Naive thymus-derived CD4-positive, alpha-beta T cell (primary cell): ENCODE measurements around the gene SLC6A19. TPM values are rescaled to one million over a fixed set of nuclear protein-coding genes. Genes with fewer than 3 reads are reported as not detected.

Experiments used
- ATAC-seq: fragments of 150-1000 bp; cut with Tn5 transposase; 2 replicates; pipeline ENCODE4 v1.10.0; 2021; ENCODE audit warnings: mild to moderate bottlenecking, moderate library complexity
- CTCF ChIA-PET: fragments of 350-600 bp; sonication (Branson Sonifier 250); formaldehyde crosslinking; loops from one replicate; lab custom pipeline; 2021; ENCODE audit warnings: antibody characterized with exemption; lab: Charles Lee
- POLR2A ChIA-PET: fragments of 350-600 bp; sonication (Branson Sonifier 250); formaldehyde crosslinking; loops from one replicate; lab custom pipeline; 2021; ENCODE audit warnings: antibody characterized with exemption, inconsistent platforms; lab: Charles Lee
- DNase-seq, 9 donors: peaks; one replicate each; pipeline versions ENCODE4 v3.0.0 to v3.0.0-alpha.2; 2020 to 2022; ENCODE audit warnings: mixed read lengths in 1 of 9
- H3K27ac ChIP-seq: one replicate; pipeline ENCODE4 v1.7.0; 2013; ENCODE audit warnings: mild to moderate bottlenecking, low read depth, low read length, moderate library complexity
- H3K27me3 ChIP-seq, 2 donors: one replicate each; pipeline ENCODE4 v1.7.0; 2013; ENCODE audit warnings: low read length in 2 of 2, mild to moderate bottlenecking in 2 of 2, moderate library complexity in 2 of 2; ENCODE audit not compliant: control insufficient read depth in 2 of 2, insufficient read depth in 2 of 2
- H3K36me3 ChIP-seq, 3 experiments: 1 replicate in 2 of 3; 2 replicates in 1 of 3; pipeline ENCODE4 v1.7.0; 2013; ENCODE audit warnings: low read length in 3 of 3, mild to moderate bottlenecking in 3 of 3, moderate library complexity in 1 of 3; ENCODE audit not compliant: insufficient read depth in 3 of 3, control insufficient read depth in 2 of 3
- H3K4me1 ChIP-seq, 2 donors: one replicate each; pipeline ENCODE4 v1.7.0; 2013; ENCODE audit warnings: low read length in 2 of 2, mild to moderate bottlenecking in 2 of 2, moderate library complexity in 1 of 2; ENCODE audit not compliant: control insufficient read depth in 2 of 2, insufficient read depth in 2 of 2
- H3K4me3 ChIP-seq: 2 replicates; pipeline ENCODE4 v1.7.0; 2013; ENCODE audit warnings: mild to moderate bottlenecking, low read length
- H3K9me3 ChIP-seq, 3 experiments: 1 replicate in 2 of 3; 2 replicates in 1 of 3; pipeline ENCODE4 v1.7.0; 2013; ENCODE audit warnings: low read length in 3 of 3; ENCODE audit not compliant: control insufficient read depth in 2 of 3
- H3K27ac Mint-ChIP-seq, 9 donors: one replicate each; pipeline ENCODE4 v1.8.0; 2020 to 2022; ENCODE audit warnings: mixed read lengths in 9 of 9, mild to moderate bottlenecking in 8 of 9, moderate library complexity in 5 of 9, inconsistent platforms in 2 of 9
- H3K27me3 Mint-ChIP-seq, 5 donors: one replicate each; pipeline ENCODE4 v1.8.0; 2021 to 2022; ENCODE audit warnings: mixed read lengths in 5 of 5, mild to moderate bottlenecking in 1 of 5
- H3K36me3 Mint-ChIP-seq, 5 donors: one replicate each; pipeline ENCODE4 v1.8.0; 2020 to 2022; ENCODE audit warnings: mixed read lengths in 5 of 5, mild to moderate bottlenecking in 3 of 5, inconsistent platforms in 1 of 5
- H3K4me1 Mint-ChIP-seq, 7 donors: one replicate each; pipeline ENCODE4 v1.8.0; 2020 to 2022; ENCODE audit warnings: mixed read lengths in 7 of 7, mild to moderate bottlenecking in 3 of 7, inconsistent platforms in 1 of 7
- H3K4me3 Mint-ChIP-seq, 10 donors: one replicate each; pipeline ENCODE4 v1.8.0; 2020 to 2022; ENCODE audit warnings: mild to moderate bottlenecking in 10 of 10, mixed read lengths in 10 of 10, moderate library complexity in 6 of 10, inconsistent platforms in 2 of 10
- H3K9me3 Mint-ChIP-seq, 11 donors: one replicate each; pipeline ENCODE4 v1.8.0; 2020 to 2022; ENCODE audit warnings: mixed read lengths in 11 of 11, mild to moderate bottlenecking in 4 of 11, inconsistent platforms in 1 of 11, moderate library complexity in 1 of 11
- intact Hi-C, 2 donors: fragments of 100-400 bp; cut with micrococcal nuclease; formaldehyde crosslinking; loops; one replicate each; pipeline ENCODE4 v1.15.1; 2023
- polyA plus RNA-seq, 2 donors: library from polyadenylated mRNA; unstranded; fragments of 300-500 nt; fragmentation: Illumina TruSeq; gene quantifications; one replicate each; pipeline ENCODE4 v1.2.3, GENCODE V29; 2021
- total RNA-seq, 6 experiments: library from RNA in 5 of 6; stranded (reverse) in 5 of 6; gene quantifications; 1 replicate in 5 of 6; 2 replicates in 1 of 6; pipeline ENCODE4 v1.2.3 and lab custom pipeline; 2021 to 2026

Gene SLC6A19
- total and polyA plus RNA-seq, 7 experiments from 2014 or later = not detected

GRCh38 chr5:1255081-1255561 is 53.7 kb downstream of the SLC6A19 start:
- Histone ChIP-seq H3K36me3 (no peaks in the 10 kb centered on the region), H3K27ac (peak overlapping the region; percentile 57), H3K9me3 (no peaks in the 10 kb centered on the region), H3K4me1 (peaks cover 9 to 18% of the 10 kb centered on the region in 2 donors), H3K4me3 (peak overlapping the region; percentile 48), H3K27me3 (no peaks in the 10 kb centered on the region)
- intact Hi-C loops = loop anchor here (1.0 to 5.0 kb wide), 7 partner anchors 40 to 386 kb away; partner anchors contain the start of genes CLPTM1L (in 1 of the 2) and TERT (in 1 of the 2)
- H3K4me3 Mint-ChIP-seq = peak overlapping the region; percentile 76 to 97 (median 90)
- no peaks in the 10 kb centered on the region for H3K36me3 Mint-ChIP-seq
- H3K27ac Mint-ChIP-seq = peak overlapping the region; percentile 30 to 93 (median 89)
- CTCF ChIA-PET = interaction anchor here (0.8 to 1.4 kb wide), 4 partner anchors 37 to 79 kb away, joined by 3 read pairs; no protein-coding TSS in a partner anchor
- ATAC-seq = peak; percentile 83
- H3K27me3 Mint-ChIP-seq = no peaks in the 10 kb centered on the region
- peaks cover 7 to 23% (median 20%) of the 10 kb centered on the region in 7 donors for H3K4me1 Mint-ChIP-seq
- peak; percentile 31 to 79 (median 71) for DNase-seq
- no peaks in the 10 kb centered on the region for H3K9me3 Mint-ChIP-seq
- POLR2A ChIA-PET = interaction anchor here (0.6 to 2.1 kb wide), 8 partner anchors 56 to 970 kb away, joined by 3 to 11 read pairs (median 4); partner anchors contain the start of gene CLPTM1L

GRCh38 chr5:1256776-1257175 is 55.4 kb downstream of the SLC6A19 start:
- no peak overlapping the region for H3K27ac ChIP-seq
- ATAC-seq (no peak), DNase-seq (no peak)
- H3K9me3 ChIP-seq = no peaks in the 10 kb centered on the region
- POLR2A ChIA-PET = no interaction called here
- H3K27me3 Mint-ChIP-seq = no peaks in the 10 kb centered on the region
- H3K27me3 ChIP-seq = no peaks in the 10 kb centered on the region
- peak overlapping the region in 1 of 9 donors; percentile 62 for H3K27ac Mint-ChIP-seq
- peaks cover 7 to 23% (median 20%) of the 10 kb centered on the region in 7 donors for H3K4me1 Mint-ChIP-seq
- peaks cover 9 to 18% of the 10 kb centered on the region in 2 donors for H3K4me1 ChIP-seq
- CTCF ChIA-PET = interaction anchor here (1.3 kb wide), 1 partner anchor 10 kb away, joined by 3 read pairs; no protein-coding TSS in a partner anchor
- no peaks in the 10 kb centered on the region for H3K36me3 ChIP-seq
- H3K36me3 Mint-ChIP-seq = no peaks in the 10 kb centered on the region
- no peaks in the 10 kb centered on the region for H3K9me3 Mint-ChIP-seq
- H3K4me3 Mint-ChIP-seq = peak overlapping the region in 2 of 10 donors; percentile 76 to 97
- no peak overlapping the region for H3K4me3 ChIP-seq
- intact Hi-C loops = loop anchor here in 1 of 2 donors (5.0 kb wide), 1 partner anchor 61 kb away; no protein-coding TSS in a partner anchor

GRCh38 chr5:1257363-1257762 is 56.0 kb downstream of the SLC6A19 start:
- intact Hi-C loops = loop anchor here in 1 of 2 donors (5.0 kb wide), 1 partner anchor 60 kb away; no protein-coding TSS in a partner anchor

GRCh38 chr5:1257841-1258240 is 56.4 kb downstream of the SLC6A19 start:
- Mint-ChIP-seq H3K4me3 (peak overlapping the region in 1 of 10 donors; percentile 16), H3K27me3 (no peaks in the 10 kb centered on the region), H3K9me3 (peaks cover 0 to 10% (median 0%) of the 10 kb centered on the region in 11 donors), H3K36me3 (no peaks in the 10 kb centered on the region), H3K27ac (no peak overlapping the region), H3K4me1 (peaks cover 7 to 23% (median 20%) of the 10 kb centered on the region in 7 donors)
- DNase-seq (no peak), ATAC-seq (no peak)
- Histone ChIP-seq H3K27me3 (no peaks in the 10 kb centered on the region), H3K4me3 (no peak overlapping the region), H3K27ac (no peak overlapping the region), H3K36me3 (no peaks in the 10 kb centered on the region), H3K9me3 (no peaks in the 10 kb centered on the region), H3K4me1 (peaks cover 9 to 18% of the 10 kb centered on the region in 2 donors)
- CTCF ChIA-PET = interaction anchor here (1.3 kb wide), 1 partner anchor 9 kb away, joined by 3 read pairs; no protein-coding TSS in a partner anchor
- intact Hi-C loops = loop anchor here in 1 of 2 donors (5.0 kb wide), 1 partner anchor 59 kb away; no protein-coding TSS in a partner anchor
- POLR2A ChIA-PET = no interaction called here

More at GRCh38 chr5:1257363-1257762, 56.0 kb downstream of the SLC6A19 start:
- Histone ChIP-seq H3K27me3 (no peaks in the 10 kb centered on the region), H3K4me3 (no peak overlapping the region), H3K27ac (no peak overlapping the region), H3K36me3 (no peaks in the 10 kb centered on the region), H3K4me1 (peaks cover 9 to 18% of the 10 kb centered on the region in 2 donors), H3K9me3 (no peaks in the 10 kb centered on the region)
- ChIA-PET POLR2A (no interaction called here), CTCF (interaction anchor here (1.3 kb wide), 1 partner anchor 10 kb away, joined by 3 read pairs; no protein-coding TSS in a partner anchor)
- ATAC-seq (no peak), DNase-seq (no peak)
- Mint-ChIP-seq H3K27me3 (no peaks in the 10 kb centered on the region), H3K36me3 (no peaks in the 10 kb centered on the region), H3K27ac (no peak overlapping the region), H3K4me1 (peaks cover 7 to 23% (median 20%) of the 10 kb centered on the region in 7 donors), H3K9me3 (peaks cover 0 to 5% (median 0%) of the 10 kb centered on the region in 11 donors), H3K4me3 (no peak overlapping the region)

- no peak overlapping the region for H3K27ac Mint-ChIP-seq
- Histone ChIP-seq H3K27ac (no peak overlapping the region), H3K9me3 (no peaks in the 10 kb centered on the region), H3K4me1 (peaks cover 4 to 12% of the 10 kb centered on the region in 2 donors), H3K27me3 (no peaks in the 10 kb centered on the region), H3K36me3 (no peaks in the 10 kb centered on the region), H3K4me3 (no peak overlapping the region)
- intact Hi-C loops = loop anchor here in 1 of 2 donors (5.0 kb wide), 1 partner anchor 57 kb away; no protein-coding TSS in a partner anchor
- ATAC-seq = peak; percentile 8
- no peaks in the 10 kb centered on the region for H3K36me3 Mint-ChIP-seq
- H3K9me3 Mint-ChIP-seq = peaks cover 0 to 10% (median 0%) of the 10 kb centered on the region in 11 donors
- H3K4me3 Mint-ChIP-seq = no peak overlapping the region
- no peak for DNase-seq
- no peaks in the 10 kb centered on the region for H3K27me3 Mint-ChIP-seq
- H3K4me1 Mint-ChIP-seq = peaks cover 5 to 16% (median 14%) of the 10 kb centered on the region in 7 donors
- ChIA-PET POLR2A (no interaction called here), CTCF (no interaction called here)
Observed at GRCh38 chr5:1259806-1260480, 58.5 kb downstream of the SLC6A19 start.

GRCh38 chr5:1261643-1262042 is 60.2 kb downstream of the SLC6A19 start:
- Mint-ChIP-seq H3K27ac (no peak overlapping the region), H3K27me3 (no peaks in the 10 kb centered on the region), H3K4me1 (peaks cover 0 to 1% (median 0%) of the 10 kb centered on the region in 7 donors), H3K36me3 (no peaks in the 10 kb centered on the region), H3K9me3 (peaks cover 0 to 10% (median 0%) of the 10 kb centered on the region in 11 donors), H3K4me3 (no peak overlapping the region)
- Histone ChIP-seq H3K4me3 (no peak overlapping the region), H3K9me3 (no peaks in the 10 kb centered on the region), H3K27ac (no peak overlapping the region), H3K27me3 (no peaks in the 10 kb centered on the region), H3K4me1 (no peaks in the 10 kb centered on the region), H3K36me3 (no peaks in the 10 kb centered on the region)
- intact Hi-C loops = no loop called here
- ChIA-PET POLR2A (no interaction called here), CTCF (no interaction called here)
- no peak for DNase-seq
- no peak for ATAC-seq
